ENCODE measurements around the gene PRLHR. TPM values are rescaled to one million over a fixed set of nuclear protein-coding genes. Genes with fewer than 3 reads are reported as not detected.

The PRLHR gene
- total RNA-seq, 1 experiment from 2014 or later: not detected

GRCh38 chr10:118587881-118588651 lies 7.4 kb downstream of the PRLHR start:
- DNase-seq (ENCODE audit: low spot score): no peak

DNA sequence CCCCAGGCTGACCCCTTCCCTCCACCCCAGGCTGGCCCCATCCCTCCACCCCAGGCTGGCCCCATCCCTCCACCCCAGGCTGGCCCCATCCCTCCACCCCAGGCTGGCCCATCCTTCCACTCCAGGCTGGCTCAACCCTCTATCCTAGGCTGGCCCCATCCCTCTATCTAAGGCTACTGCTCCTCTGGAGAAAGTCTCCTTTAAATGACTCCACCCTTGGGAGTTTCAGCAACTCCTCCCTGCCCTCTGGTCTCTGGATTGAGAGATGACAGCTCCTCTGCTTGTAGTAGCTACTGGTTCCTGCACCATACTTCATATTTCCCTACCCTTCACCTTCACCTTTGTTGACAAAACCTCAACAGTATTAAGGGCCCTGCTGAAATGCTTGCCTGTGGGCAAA lies 8.5 kb downstream of the PRLHR start:
- DNase-seq (ENCODE audit: low spot score): no peak

- peak; percentile 24 for DNase-seq (ENCODE audit: low spot score)
Observed at GRCh38 chr10:118585794-118586193, 9.7 kb downstream of the PRLHR start.

DNA sequence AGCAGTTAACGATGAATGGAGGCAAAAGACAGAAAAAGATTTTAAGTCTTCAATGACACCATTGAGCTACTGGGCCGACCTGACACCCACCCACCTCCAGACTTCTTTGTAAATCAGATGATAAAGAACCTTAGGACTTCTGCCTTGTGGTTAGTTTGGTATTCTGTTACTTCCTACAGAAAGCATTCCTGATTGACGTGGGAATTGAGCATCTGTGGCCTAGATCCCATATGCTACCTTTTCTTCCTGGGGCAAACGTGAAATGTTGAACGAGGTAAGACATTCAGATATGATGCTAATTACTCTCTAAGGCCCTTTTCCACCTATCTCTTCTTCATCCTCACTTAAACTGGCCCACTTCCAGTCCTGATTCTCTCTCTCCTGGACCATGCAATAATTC lies 10.2 kb downstream of the PRLHR start:
- no peak for DNase-seq (ENCODE audit: low spot score)

DNA sequence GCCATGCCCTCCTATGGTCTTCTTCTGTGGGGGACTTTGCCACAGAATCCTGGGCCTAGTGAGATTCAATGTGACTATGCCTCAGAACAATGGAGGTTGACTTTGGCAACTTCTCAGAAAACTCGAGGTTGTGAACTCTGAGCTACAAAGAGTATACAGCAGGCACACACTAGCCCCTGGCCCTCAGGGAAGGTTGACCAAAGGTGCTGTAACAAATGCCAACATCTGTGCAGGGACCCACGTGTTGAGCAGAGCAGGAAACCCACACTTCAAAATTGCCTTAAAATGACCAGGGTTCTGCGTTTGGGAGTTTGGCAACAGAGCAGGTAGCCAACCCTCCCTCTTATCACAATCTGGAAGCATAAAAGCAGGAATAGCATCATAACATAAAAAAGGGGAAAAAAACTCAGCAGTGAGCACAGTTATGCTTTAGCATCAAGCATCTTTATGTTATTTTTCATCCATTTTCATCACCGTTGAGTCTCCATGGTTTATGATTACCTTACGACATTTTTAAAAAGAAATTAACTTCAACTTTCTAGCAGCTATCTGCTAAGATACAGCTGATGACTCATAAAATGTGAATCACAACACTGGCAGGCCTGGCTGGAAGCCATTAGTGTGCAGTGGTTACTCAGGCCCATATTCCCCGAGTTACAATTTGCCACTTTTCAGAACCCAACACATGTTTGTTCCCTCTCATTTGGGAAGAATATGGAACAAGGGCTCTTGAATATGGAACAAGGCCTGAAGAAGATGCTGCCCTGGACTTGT lies 11.1 kb downstream of the PRLHR start:
- DNase-seq (ENCODE audit: low spot score): peak; percentile 42

GRCh38 chr10:118583611-118584010 lies 11.8 kb downstream of the PRLHR start:
- DNase-seq (ENCODE audit: low spot score): no peak

GRCh38 chr10:118582511-118582910 lies 12.9 kb downstream of the PRLHR start:
- no peak for DNase-seq (ENCODE audit: low spot score)

DNA sequence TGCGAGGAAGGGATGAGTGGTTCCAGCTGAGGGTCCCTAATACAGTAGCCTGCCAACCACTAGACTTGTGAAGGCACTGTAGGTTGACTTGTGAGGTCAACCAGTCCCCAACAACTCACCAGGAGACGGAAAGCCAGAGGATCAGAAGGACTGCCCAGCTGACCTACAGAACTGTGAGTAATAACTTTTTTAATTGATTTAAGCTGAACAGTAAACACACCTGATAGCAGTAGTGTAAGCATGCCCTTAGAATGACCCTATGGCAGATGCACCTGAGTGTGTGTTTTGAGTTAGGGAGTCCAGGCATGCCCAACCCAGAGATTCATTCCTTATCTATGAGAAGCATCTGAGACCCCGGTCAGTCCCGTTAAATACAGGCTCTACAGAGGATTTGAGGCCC lies 14.1 kb downstream of the PRLHR start:
- DNase-seq (ENCODE audit: low spot score): no peak

GRCh38 chr10:118580702-118581101 lies 14.7 kb downstream of the PRLHR start:
- no peak for DNase-seq (ENCODE audit: low spot score)

DNA sequence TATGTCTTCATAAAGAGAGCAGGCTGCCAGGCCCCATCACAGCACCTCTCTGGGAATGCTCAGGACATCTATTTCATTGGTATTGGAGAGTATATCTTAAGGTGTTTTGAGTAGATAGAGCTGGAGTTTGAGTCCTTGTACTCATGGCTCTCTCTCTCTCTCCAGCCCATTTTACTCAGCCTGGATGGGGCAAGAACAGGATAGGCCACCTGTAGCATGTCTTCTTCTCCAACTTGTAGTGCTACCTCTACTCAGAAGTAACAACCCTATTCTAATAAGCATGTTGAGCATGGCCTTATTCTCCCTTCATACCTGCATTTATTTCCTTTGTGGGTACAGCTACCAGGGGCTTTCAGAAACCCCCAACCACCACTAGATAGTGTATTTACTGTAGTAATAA lies 21.9 kb downstream of the PRLHR start:
- no peak for DNase-seq (ENCODE audit: low spot score)

DNA sequence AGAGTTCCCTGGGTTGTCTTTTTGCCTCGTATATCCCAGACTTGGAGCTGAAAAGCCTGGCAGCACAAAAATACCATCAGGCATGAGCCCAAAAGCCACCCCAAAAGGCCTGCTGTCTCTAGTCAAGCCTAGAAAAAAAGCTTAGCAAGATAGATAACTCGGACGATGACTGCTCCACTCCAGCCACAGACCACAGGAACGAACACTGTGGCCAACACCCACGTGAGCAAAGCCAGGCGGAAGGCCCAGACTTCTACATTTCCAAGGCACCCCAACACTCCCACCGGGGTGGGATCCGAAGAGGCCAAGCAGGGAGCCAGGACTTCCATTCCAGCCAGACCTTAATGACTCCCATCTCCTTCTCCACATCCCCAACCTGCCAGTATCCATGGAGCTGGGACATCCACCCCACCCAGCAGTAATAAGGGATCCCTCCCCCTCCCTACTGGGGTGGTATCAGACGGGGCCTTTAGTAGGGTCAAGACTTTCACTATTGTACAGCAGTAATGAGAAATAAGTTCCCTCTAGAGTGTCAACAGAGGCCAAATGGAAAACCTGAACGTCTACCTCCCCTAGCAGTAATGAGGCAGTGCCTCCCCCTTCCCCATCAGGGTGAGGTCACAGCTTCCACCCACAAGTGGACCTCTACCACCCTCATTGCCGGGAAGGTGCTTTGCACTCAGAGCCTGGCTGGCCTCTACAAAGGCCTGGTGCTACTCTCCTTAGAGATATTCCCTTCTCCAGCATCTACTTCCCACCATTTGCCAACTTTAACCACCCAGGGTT lies 23.0 kb downstream of the PRLHR start:
- no peak for DNase-seq (ENCODE audit: low spot score)

DNA sequence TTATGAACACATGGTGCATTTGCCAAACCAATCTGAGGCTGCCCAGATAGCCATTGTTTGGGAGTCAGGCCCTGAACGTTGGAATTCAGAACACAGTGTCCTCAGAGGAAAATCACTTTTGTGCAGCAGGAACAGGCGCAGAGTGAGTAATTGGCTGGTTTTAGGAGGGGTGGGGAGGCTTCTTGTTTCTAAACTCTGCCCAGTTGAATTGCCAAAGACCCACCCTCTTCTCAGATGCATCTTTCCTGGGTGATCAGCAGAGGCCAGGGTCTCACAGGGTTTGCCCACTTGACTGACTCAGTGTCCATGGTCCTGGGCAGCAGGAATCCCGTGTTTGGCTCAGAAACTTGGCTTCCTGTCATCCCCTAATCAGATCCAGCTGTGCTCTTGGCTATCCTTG lies 24.3 kb downstream of the PRLHR start:
- DNase-seq (ENCODE audit: low spot score): no peak

DNA sequence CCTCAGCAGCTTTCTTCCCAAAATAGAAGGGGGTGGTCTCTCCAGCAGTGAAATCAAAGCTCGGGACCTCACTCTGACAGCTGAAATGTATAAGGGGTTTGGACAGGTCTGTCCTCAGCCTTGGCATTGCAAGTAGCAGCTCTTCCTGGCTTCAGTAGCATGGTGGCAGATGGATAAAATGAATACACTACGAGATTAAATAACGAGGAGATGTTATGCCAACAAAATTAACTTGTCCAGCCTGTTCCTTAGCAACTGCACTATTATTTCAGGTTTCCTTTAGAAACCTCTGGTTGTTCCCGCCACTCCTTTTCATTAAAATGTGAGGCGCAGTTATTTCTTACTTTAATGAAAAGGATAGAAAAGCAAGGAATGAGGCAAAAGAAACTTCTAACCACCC lies 24.9 kb downstream of the PRLHR start:
- DNase-seq (ENCODE audit: low spot score): no peak

- no peak for DNase-seq (ENCODE audit: low spot score)
Observed at GRCh38 chr10:118569882-118570252, 25.6 kb downstream of the PRLHR start.

GRCh38 chr10:118569241-118569881 lies 26.1 kb downstream of the PRLHR start:
- DNase-seq (ENCODE audit: low spot score): no peak

- DNase-seq (ENCODE audit: low spot score): peak; percentile 37
Observed at GRCh38 chr10:118568327-118568848, 27.1 kb downstream of the PRLHR start.

- DNase-seq (ENCODE audit: low spot score): no peak
Observed at GRCh38 chr10:118567701-118568248, 27.7 kb downstream of the PRLHR start.

GRCh38 chr10:118566911-118567310 lies 28.5 kb downstream of the PRLHR start:
- DNase-seq (ENCODE audit: low spot score): no peak

- no peak for DNase-seq (ENCODE audit: low spot score)
Observed at GRCh38 chr10:118565301-118566075, 30.0 kb downstream of the PRLHR start.

- DNase-seq (ENCODE audit: low spot score): no peak
Observed at GRCh38 chr10:118564652-118565051, 30.8 kb downstream of the PRLHR start.

GRCh38 chr10:118564114-118564513 lies 31.3 kb downstream of the PRLHR start:
- DNase-seq (ENCODE audit: low spot score): no peak
